Kidney (tissue), 14 donors: ENCODE results near the gene AARS2. TPM values are rescaled to one million over a fixed set of nuclear protein-coding genes. Genes with fewer than 3 reads are reported as not detected.

Source experiments
- DNase-seq, 5 donors: peaks; one replicate each; pipeline ENCODE4 v3.0.0-alpha.2; 2013 to 2020
- FAIRE-seq: peaks from 2 replicates; lab custom pipeline; 2012; peaks lifted over from hg19 to GRCh38; lab: Jason Lieb, UNC
- H3K27ac ChIP-seq, 2 donors: one replicate each; pipeline ENCODE4 v1.7.0; 2013; ENCODE audit warnings: low read depth in 2 of 2, low read length in 2 of 2, inconsistent platforms in 1 of 2
- H3K27me3 ChIP-seq: one replicate; pipeline ENCODE4 v1.7.1; 2013; ENCODE audit warnings: low read length, inconsistent platforms; ENCODE audit not compliant: control insufficient read depth, insufficient read depth
- H3K36me3 ChIP-seq, 3 donors: one replicate each; pipeline versions ENCODE4 v1.7.0 to v1.7.1; 2013; ENCODE audit warnings: low read length in 3 of 3, control low read depth in 1 of 3, inconsistent platforms in 1 of 3; ENCODE audit not compliant: insufficient read depth in 3 of 3, control insufficient read depth in 2 of 3
- H3K4me1 ChIP-seq, 3 donors: one replicate each; pipeline versions ENCODE4 v1.7.0 to v1.7.1; 2013; ENCODE audit warnings: low read length in 3 of 3, inconsistent platforms in 1 of 3, low read depth in 1 of 3; ENCODE audit not compliant: control insufficient read depth in 2 of 3, insufficient read depth in 2 of 3
- H3K4me3 ChIP-seq, 3 donors: one replicate each; pipeline versions ENCODE4 v1.7.0 to v1.8.1; 2013; ENCODE audit warnings: low read length in 3 of 3, control low read depth in 1 of 3, inconsistent platforms in 1 of 3
- H3K9ac ChIP-seq, 3 donors: one replicate each; pipeline versions ENCODE4 v1.7.0 to v1.7.1; 2013; ENCODE audit warnings: low read length in 3 of 3, control low read depth in 1 of 3, inconsistent platforms in 1 of 3
- H3K9me3 ChIP-seq, 3 donors: one replicate each; pipeline versions ENCODE4 v1.7.0 to v1.7.1; 2013; ENCODE audit warnings: low read length in 3 of 3, control low read depth in 1 of 3, inconsistent platforms in 1 of 3; ENCODE audit not compliant: control insufficient read depth in 2 of 3, insufficient read depth in 1 of 3
- CTCF ChIP-seq: IDR thresholded peaks from 3 replicates; pipeline ENCODE4 v1.5.1; 2012; ENCODE audit warnings: mild to moderate bottlenecking, moderate library complexity, borderline replicate concordance; ENCODE audit not compliant: insufficient read depth; ENCODE audit errors: extremely low read depth
- intact Hi-C: fragments of 100-400 bp; cut with DNase I; formaldehyde crosslinking; loops from one replicate; pipeline ENCODE4 v1.11.1; 2022
- polyA plus RNA-seq: library from polyadenylated mRNA; stranded (reverse); fragments of 350-450 nt; fragmentation: Illumina TruSeq; extraction: RNeasy Lipid Tissue Mini Kit (QIAGEN cat#74804); gene quantifications from one replicate; pipeline ENCODE4 v1.2.3, GENCODE V29; 2014; ENCODE audit warnings: low read depth, low replicate concordance; ENCODE audit not compliant: insufficient read depth
- total RNA-seq: library from RNA; stranded (reverse); fragmentation: NEBNext Ultra II Directional; extraction: Animal tissue kit (Norgen Biotek cat#: 25700); gene quantifications from one replicate; pipeline ENCODE4 v1.2.1, GENCODE V29; 2021
- donor health status: control.
- donor health status: control.
- donor health status: control.
- donor health status: control.
- donor health status: control.
- donor health status: DM: yes; HTN: yes; CAD: no.
- donor health status: Normal renal cell carcinoma (clear cell type).

Gene AARS2
- total and polyA plus RNA-seq, 2 donors from 2014 or later: 5.4 to 12.6 TPM

- H3K36me3 ChIP-seq: peaks cover 0 to 30% (median 13%) of the 10 kb centered on the region in 3 donors
- FAIRE-seq (no peak), DNase-seq (peak in 1 of 5 donors; percentile 56)
- H3K9me3 ChIP-seq: no peaks in the 10 kb centered on the region
- H3K27me3 ChIP-seq: peaks cover 6% of the 10 kb centered on the region
- H3K4me3 ChIP-seq: no peak overlapping the region
- intact Hi-C loops: no loop called here
- no peak overlapping the region for H3K9ac ChIP-seq
- no peak overlapping the region for H3K27ac ChIP-seq
- H3K4me1 ChIP-seq: peaks cover 0 to 7% (median 0%) of the 10 kb centered on the region in 3 donors
- TF ChIP-seq CTCF: no peak
These were observed 11.2 kb downstream of the AARS2 start for GRCh38 chr6:44301782-44302564.

- H3K9me3 ChIP-seq: no peaks in the 10 kb centered on the region
- H3K4me3 ChIP-seq: no peak overlapping the region
- H3K4me1 ChIP-seq: peaks cover 0 to 9% (median 0%) of the 10 kb centered on the region in 3 donors
- peaks cover 0 to 30% (median 13%) of the 10 kb centered on the region in 3 donors for H3K36me3 ChIP-seq
- H3K9ac ChIP-seq: no peak overlapping the region
- peaks cover 10% of the 10 kb centered on the region for H3K27me3 ChIP-seq
- peak in 1 of 5 donors; percentile 45 for DNase-seq
- TF ChIP-seq CTCF: no peak
- no peak overlapping the region for H3K27ac ChIP-seq
- intact Hi-C loops: no loop called here
- FAIRE-seq: no peak
These were observed 12.0 kb downstream of the AARS2 start for GRCh38 chr6:44301106-44301505.

- Histone ChIP-seq H3K9me3 (no peaks in the 10 kb centered on the region), H3K4me1 (peaks cover 0 to 9% (median 0%) of the 10 kb centered on the region in 3 donors), H3K27ac (no peak overlapping the region), H3K36me3 (peaks cover 0 to 29% (median 13%) of the 10 kb centered on the region in 3 donors), H3K9ac (no peak overlapping the region), H3K4me3 (no peak overlapping the region), H3K27me3 (peaks cover 15% of the 10 kb centered on the region)
- intact Hi-C loops: no loop called here
- FAIRE-seq (no peak), DNase-seq (peak in 1 of 5 donors; percentile 55)
- TF ChIP-seq CTCF: no peak
These were observed 12.8 kb downstream of the AARS2 start for GRCh38 chr6:44300292-44300823.
